Breast epithelium (tissue), 4 donors: ENCODE measurements around the gene TAS2R8. TPM values are rescaled to one million over a fixed set of nuclear protein-coding genes. Genes with fewer than 3 reads are reported as not detected.

Experiments
- DNase-seq, 2 donors: peaks; one replicate each; pipeline ENCODE4 v3.0.0-alpha.2; 2019; ENCODE audit warnings: low spot score in 2 of 2
- H3K27ac ChIP-seq, 2 donors: fragments of 200-600 bp; sonication (generic) in 1 of 2; one replicate each; pipeline ENCODE4 v1.5.1; 2016 to 2019; ENCODE audit warnings: mild to moderate bottlenecking in 1 of 2
- H3K27me3 ChIP-seq, 2 donors: fragments of 200-600 bp; sonication (generic) in 1 of 2; one replicate each; pipeline versions ENCODE4 v1.5.1 to v1.6.0; 2017 to 2019; ENCODE audit warnings: control low read depth in 1 of 2, mild to moderate bottlenecking in 1 of 2
- H3K36me3 ChIP-seq: fragments of 200-600 bp; one replicate; pipeline ENCODE4 v1.5.1; 2019
- H3K4me1 ChIP-seq, 2 donors: fragments of 200-600 bp; sonication (generic); one replicate each; pipeline ENCODE4 v1.5.1; 2016 to 2019; ENCODE audit warnings: control low read depth in 1 of 2
- H3K4me3 ChIP-seq, 3 donors: fragments of 200-600 bp; sonication (generic); 1 replicate in 2 of 3; 2 replicates in 1 of 3; pipeline ENCODE4 v1.5.1; 2016 to 2019; ENCODE audit warnings: mild to moderate bottlenecking in 3 of 3, moderate library complexity in 2 of 3
- H3K9me3 ChIP-seq, 2 donors: fragments of 200-600 bp; sonication (generic) in 1 of 2; one replicate each; pipeline ENCODE4 v1.5.1; 2016 to 2019; ENCODE audit warnings: control low read depth in 1 of 2
- CTCF ChIP-seq, 3 donors: fragments of 450-650 bp; IDR thresholded peaks; one replicate each; pipeline ENCODE4 v1.5.1; 2016 to 2017; ENCODE audit warnings: antibody characterized with exemption in 3 of 3, mild to moderate bottlenecking in 3 of 3, moderate library complexity in 3 of 3
- POLR2A ChIP-seq: fragments of 450-650 bp; IDR thresholded peaks from one replicate; pipeline ENCODE4 v1.6.1; 2016; ENCODE audit warnings: antibody characterized with exemption, mild to moderate bottlenecking, moderate library complexity
- POLR2AphosphoS5 ChIP-seq, 3 donors: sonication (generic); formaldehyde crosslinking; IDR thresholded peaks; one replicate each; pipeline ENCODE4 v1.6.1; 2017; ENCODE audit warnings: antibody characterized with exemption in 3 of 3
- intact Hi-C: fragments of 100-400 bp; cut with DNase I; formaldehyde crosslinking; loops from one replicate; pipeline ENCODE4 v1.15.1; 2023; ENCODE audit warnings: low total_unique reads
- total RNA-seq, 3 donors: library from RNA; depleted of rRNA; stranded (reverse); fragments of >200 nt; gene quantifications; one replicate each; pipeline ENCODE4 v1.1.0, GENCODE V29; 2016

TAS2R8 gene
- total RNA-seq, 3 donors from 2014 or later, result 0.48 TPM; not detected in 2

DNA sequence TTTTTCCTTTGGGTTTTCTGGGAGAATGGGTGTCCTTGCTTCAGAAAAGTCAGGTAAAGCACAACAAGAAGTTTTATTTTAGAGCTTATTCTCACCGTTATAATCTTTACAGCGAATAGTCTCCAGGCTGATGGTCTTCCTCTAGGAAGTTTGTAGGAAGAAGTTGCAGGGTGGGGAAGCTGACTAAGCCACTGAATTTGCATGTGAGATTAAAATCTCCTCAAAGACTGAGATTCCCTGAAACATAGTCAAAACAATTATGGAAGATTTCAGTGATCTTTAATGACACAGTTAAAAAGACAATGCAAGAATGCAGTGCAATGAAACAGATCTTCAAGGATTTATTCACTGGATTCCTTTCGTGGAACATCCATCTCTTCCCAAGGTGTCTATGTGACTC is 17.9 kb upstream of the TAS2R8 start:
- no peak for DNase-seq
- H3K9me3 ChIP-seq, result no peaks in the 10 kb centered on the region
- TF ChIP-seq POLR2A, result no peak
- no peak for TF ChIP-seq POLR2AphosphoS5 (IDR thresholded peaks at IDR 0.05)
- no peak for TF ChIP-seq CTCF (IDR thresholded peaks at IDR 0.05)
- H3K4me1 ChIP-seq, result no peaks in the 10 kb centered on the region
- H3K36me3 ChIP-seq, result no peaks in the 10 kb centered on the region
- no peak overlapping the region for H3K4me3 ChIP-seq
- intact Hi-C loops, result no loop called here
- H3K27me3 ChIP-seq, result no peaks in the 10 kb centered on the region
- no peak overlapping the region for H3K27ac ChIP-seq

GRCh38 chr12:10811883-10812536 is 4.9 kb upstream of the TAS2R8 start:
- H3K4me1 ChIP-seq, result no peaks in the 10 kb centered on the region
- TF ChIP-seq CTCF (IDR thresholded peaks at IDR 0.05), result no peak
- no peak for TF ChIP-seq POLR2AphosphoS5 (IDR thresholded peaks at IDR 0.05)
- no peak for TF ChIP-seq POLR2A
- intact Hi-C loops, result no loop called here
- H3K9me3 ChIP-seq, result no peaks in the 10 kb centered on the region
- no peaks in the 10 kb centered on the region for H3K36me3 ChIP-seq
- no peak for DNase-seq
- no peak overlapping the region for H3K27ac ChIP-seq
- H3K4me3 ChIP-seq, result no peak overlapping the region
- H3K27me3 ChIP-seq, result no peaks in the 10 kb centered on the region

- H3K36me3 ChIP-seq, result no peaks in the 10 kb centered on the region
- DNase-seq, result no peak
- intact Hi-C loops, result no loop called here
- no peaks in the 10 kb centered on the region for H3K4me1 ChIP-seq
- H3K4me3 ChIP-seq, result no peak within 1 kb of the TSS
- TF ChIP-seq POLR2AphosphoS5 (IDR thresholded peaks at IDR 0.05), result no peak
- no peak for TF ChIP-seq POLR2A
- TF ChIP-seq CTCF (IDR thresholded peaks at IDR 0.05), result no peak
- H3K9me3 ChIP-seq, result no peaks in the 10 kb centered on the region
- H3K27ac ChIP-seq, result no peak within 1 kb of the TSS
- no peaks in the 10 kb centered on the region for H3K27me3 ChIP-seq
Observed at GRCh38 chr12:10810068-10810467, 3.0 kb upstream of the TAS2R8 start, which contains the start of gene TAS2R9. TAS2R9 (minus strand) TSS chr12:10810168; CDS start chr12:10810075, 93 bp downstream.

GRCh38 chr12:10802587-10802986 is 4.5 kb downstream of the TAS2R8 start, which contains the start of gene TAS2R7:
TAS2R7 (minus strand) TSS chr12:10802627; CDS start chr12:10802570, 57 bp downstream.
- Histone ChIP-seq H3K27ac (no peak within 1 kb of the TSS), H3K36me3 (no peaks in the 10 kb centered on the region), H3K27me3 (no peaks in the 10 kb centered on the region), H3K4me1 (no peaks in the 10 kb centered on the region), H3K4me3 (no peak within 1 kb of the TSS), H3K9me3 (no peaks in the 10 kb centered on the region)
- TF ChIP-seq POLR2AphosphoS5 (IDR thresholded peaks at IDR 0.05) (no peak), POLR2A (no peak), CTCF (IDR thresholded peaks at IDR 0.05) (no peak)
- intact Hi-C loops, result no loop called here
- DNase-seq, result no peak

DNA sequence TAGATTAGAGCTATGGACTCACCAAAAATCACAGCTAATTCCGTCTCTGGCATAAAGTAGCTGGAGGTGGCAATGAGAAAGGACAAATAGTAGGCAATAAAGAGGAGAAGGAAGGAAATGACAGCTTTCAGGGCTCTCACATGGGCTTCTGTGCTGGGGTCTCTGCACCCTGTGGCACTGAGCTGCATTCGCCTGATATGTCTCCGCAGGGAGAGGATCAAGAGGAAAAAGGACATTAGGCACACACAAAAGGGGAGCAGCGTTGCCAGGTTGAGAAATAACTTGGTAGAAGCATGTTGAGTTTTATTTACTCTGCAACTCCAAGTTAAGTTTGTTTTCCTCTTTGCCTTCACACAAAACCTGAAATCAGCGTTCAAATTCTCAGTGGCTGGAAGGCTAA is 5.3 kb downstream of the TAS2R8 start:
- Histone ChIP-seq H3K4me3 (no peak overlapping the region), H3K27ac (no peak overlapping the region), H3K9me3 (no peaks in the 10 kb centered on the region), H3K36me3 (no peaks in the 10 kb centered on the region), H3K4me1 (no peaks in the 10 kb centered on the region), H3K27me3 (no peaks in the 10 kb centered on the region)
- TF ChIP-seq CTCF (IDR thresholded peaks at IDR 0.05), result no peak
- no peak for DNase-seq
- intact Hi-C loops, result no loop called here
